PFSK-1 (cell line): ENCODE results near the gene TBC1D8.

ENCODE experiments used
- FOXP2 ChIP-seq: optimal IDR thresholded peaks from 2 replicates; pipeline ENCODE3; 2011; ENCODE audit warnings: borderline replicate concordance, control low read depth, inconsistent platforms; ENCODE audit not compliant: insufficient read depth; ENCODE audit errors: extremely low read length, extremely low read depth
- POLR2AphosphoS5 ChIP-seq: IDR thresholded peaks from 2 replicates; pipeline ENCODE4 v1.6.1; 2012; ENCODE audit warnings: low read depth, mild to moderate bottlenecking, control low read depth, low read length, moderate library complexity
- SIN3A ChIP-seq: IDR thresholded peaks from 2 replicates; pipeline ENCODE4 v1.6.1; 2012; ENCODE audit warnings: mild to moderate bottlenecking, low read length, moderate library complexity, borderline replicate concordance; ENCODE audit not compliant: insufficient read depth
- TAF1 ChIP-seq: IDR thresholded peaks from 2 replicates; pipeline ENCODE4 v1.6.1; 2012; ENCODE audit warnings: low read length, control low read depth, borderline replicate concordance; ENCODE audit not compliant: insufficient read depth
- TF ChIP-seq, protein P1 (sequence below), 2 experiments: IDR thresholded peaks; 2 replicates each; pipeline versions ENCODE4 v1.6.1 to v1.8.0; 2011 to 2012; ENCODE audit warnings: low read depth in 2 of 2, low read length in 2 of 2, control low read depth in 1 of 2, inconsistent platforms in 1 of 2, mild to moderate bottlenecking in 1 of 2, moderate library complexity in 1 of 2; ENCODE audit not compliant: insufficient read depth in 1 of 2

Gene TBC1D8

DNA sequence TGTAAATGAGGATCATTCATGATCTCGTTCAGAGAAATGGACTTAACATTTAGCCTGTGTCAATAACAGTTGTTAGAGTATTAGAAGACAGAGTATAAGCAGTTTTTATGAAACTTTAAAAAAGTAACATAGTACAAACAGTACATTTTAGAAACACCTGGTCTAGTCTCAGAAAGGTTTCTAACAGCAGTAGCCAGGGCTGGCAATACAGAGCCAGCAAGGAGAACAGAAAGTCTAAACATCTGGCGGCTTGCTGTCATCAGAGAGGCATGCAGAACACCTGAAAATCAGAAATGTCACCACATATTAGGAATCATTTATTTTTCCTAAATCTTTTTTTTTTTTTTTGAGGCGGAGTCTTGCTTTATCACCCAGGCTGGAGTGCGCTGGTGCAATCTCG, 99.0 kb downstream of the TBC1D8 start:
- TF ChIP-seq, protein P1, sequence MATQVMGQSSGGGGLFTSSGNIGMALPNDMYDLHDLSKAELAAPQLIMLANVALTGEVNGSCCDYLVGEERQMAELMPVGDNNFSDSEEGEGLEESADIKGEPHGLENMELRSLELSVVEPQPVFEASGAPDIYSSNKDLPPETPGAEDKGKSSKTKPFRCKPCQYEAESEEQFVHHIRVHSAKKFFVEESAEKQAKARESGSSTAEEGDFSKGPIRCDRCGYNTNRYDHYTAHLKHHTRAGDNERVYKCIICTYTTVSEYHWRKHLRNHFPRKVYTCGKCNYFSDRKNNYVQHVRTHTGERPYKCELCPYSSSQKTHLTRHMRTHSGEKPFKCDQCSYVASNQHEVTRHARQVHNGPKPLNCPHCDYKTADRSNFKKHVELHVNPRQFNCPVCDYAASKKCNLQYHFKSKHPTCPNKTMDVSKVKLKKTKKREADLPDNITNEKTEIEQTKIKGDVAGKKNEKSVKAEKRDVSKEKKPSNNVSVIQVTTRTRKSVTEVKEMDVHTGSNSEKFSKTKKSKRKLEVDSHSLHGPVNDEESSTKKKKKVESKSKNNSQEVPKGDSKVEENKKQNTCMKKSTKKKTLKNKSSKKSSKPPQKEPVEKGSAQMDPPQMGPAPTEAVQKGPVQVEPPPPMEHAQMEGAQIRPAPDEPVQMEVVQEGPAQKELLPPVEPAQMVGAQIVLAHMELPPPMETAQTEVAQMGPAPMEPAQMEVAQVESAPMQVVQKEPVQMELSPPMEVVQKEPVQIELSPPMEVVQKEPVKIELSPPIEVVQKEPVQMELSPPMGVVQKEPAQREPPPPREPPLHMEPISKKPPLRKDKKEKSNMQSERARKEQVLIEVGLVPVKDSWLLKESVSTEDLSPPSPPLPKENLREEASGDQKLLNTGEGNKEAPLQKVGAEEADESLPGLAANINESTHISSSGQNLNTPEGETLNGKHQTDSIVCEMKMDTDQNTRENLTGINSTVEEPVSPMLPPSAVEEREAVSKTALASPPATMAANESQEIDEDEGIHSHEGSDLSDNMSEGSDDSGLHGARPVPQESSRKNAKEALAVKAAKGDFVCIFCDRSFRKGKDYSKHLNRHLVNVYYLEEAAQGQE (IDR thresholded peaks at IDR 0.05; ENCODE audit: insufficient read depth in 1 of 2, low read depth in 2 of 2, low read length in 2 of 2): no peak
- TF ChIP-seq FOXP2 (no peak), POLR2AphosphoS5 (no peak), SIN3A (no peak)

DNA sequence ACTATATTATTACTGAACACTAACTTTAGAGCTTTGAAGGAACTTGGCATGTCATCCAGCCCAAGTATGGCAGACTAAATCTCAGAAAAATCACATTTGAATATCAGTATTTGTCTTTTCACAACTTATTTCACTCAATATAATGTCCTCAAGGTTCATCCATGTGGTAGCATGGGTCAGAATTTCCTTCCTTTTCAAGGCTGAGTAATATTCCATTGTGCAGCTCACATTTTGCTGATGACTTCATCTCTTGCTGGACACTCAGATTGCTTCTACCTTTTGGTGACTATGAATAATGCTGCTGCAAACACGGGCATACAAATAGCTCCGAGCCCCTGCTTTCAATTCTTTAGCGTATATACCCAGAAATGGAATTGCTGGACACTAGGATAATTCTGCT, 102.4 kb downstream of the TBC1D8 start:
- TF ChIP-seq, protein P1 (IDR thresholded peaks at IDR 0.05; ENCODE audit: insufficient read depth in 1 of 2, low read depth in 2 of 2, low read length in 2 of 2): no peak
- no peak for TF ChIP-seq POLR2AphosphoS5
- TF ChIP-seq FOXP2: no peak
- no peak for TF ChIP-seq SIN3A
- TF ChIP-seq TAF1: no peak

DNA sequence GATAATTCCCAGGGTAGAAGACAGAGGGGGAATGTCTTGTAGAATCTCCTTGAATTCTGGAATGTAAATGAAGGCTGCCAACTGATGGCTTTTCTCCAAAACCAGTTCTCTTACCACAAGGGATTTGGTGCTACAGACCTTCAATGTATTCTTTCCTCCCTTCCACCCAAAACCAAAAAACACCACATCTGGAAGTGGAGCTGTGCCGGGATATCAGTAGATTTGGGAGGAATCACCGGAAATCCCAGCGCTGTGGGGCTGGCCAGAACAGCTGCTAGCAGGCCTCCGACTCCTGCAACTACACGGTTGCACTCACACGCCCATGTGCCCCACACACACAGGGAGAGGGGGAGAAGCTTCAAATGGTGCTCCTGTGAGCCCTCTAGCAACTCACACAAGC, 103.4 kb downstream of the TBC1D8 start:
- TF ChIP-seq SIN3A: no peak
- TF ChIP-seq, protein P1 (IDR thresholded peaks at IDR 0.05; ENCODE audit: insufficient read depth in 1 of 2, low read depth in 2 of 2, low read length in 2 of 2): no peak
- no peak for TF ChIP-seq FOXP2
- no peak for TF ChIP-seq POLR2AphosphoS5
- TF ChIP-seq TAF1: no peak

DNA sequence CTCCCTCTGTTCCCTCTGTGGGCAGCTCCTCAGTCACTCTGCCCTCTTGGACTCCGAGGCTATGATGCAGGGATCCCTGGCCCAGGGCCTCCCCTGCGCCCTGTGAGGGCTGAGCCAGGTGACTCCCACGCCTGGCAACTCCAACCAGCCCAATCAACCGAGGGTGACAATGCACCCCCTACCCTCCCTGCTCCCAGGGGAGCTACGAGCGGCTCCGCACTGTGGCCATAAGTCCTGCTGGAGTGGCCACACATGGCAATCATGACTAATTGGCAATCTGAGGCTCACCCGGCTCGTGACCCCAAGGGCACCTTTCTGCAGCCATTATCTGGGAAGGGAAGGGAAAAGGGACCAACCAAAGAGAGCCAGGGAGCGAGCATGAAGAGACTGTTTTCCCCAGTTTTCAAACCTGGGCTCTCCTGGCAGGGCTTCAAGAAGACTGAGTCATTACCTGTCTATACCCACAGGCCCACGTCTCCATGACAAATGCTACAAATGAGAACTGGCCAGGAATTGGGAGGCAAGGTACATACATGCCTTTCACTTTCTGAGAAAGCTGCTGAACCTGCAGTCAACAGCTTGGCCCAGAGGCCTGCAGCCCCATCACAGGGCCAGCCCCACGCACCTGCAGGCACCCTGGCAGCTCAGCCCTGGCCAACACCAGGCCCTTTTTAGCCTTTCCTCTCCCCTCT, 104.0 kb downstream of the TBC1D8 start:
- TF ChIP-seq SIN3A (no peak), TAF1 (no peak), POLR2AphosphoS5 (no peak), FOXP2 (no peak)
- TF ChIP-seq, protein P1 (IDR thresholded peaks at IDR 0.05; ENCODE audit: insufficient read depth in 1 of 2, low read depth in 2 of 2, low read length in 2 of 2): no peak

DNA sequence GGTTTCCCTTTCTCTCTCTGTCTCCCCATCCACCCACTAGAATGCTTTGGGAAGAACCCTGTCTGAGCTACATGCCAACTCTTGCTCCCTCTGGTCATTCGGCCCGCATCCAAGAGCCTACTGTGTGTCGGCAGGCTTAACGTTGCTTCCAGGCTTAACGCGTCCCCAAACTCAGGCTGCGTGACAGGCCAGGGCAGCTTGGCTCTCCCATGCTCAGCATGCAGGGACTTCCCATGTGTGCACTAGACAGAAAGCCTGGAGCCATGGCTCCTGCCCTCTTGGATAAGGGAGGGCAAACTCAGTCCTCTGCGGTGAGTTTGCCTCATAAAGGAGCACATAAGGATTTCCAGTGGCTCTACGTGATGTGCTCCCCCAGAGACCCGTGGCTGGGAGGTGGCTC, 105.9 kb downstream of the TBC1D8 start:
- TF ChIP-seq, protein P1 (IDR thresholded peaks at IDR 0.05; ENCODE audit: insufficient read depth in 1 of 2, low read depth in 2 of 2, low read length in 2 of 2): no peak
- TF ChIP-seq POLR2AphosphoS5 (no peak), TAF1 (no peak), SIN3A (no peak), FOXP2 (no peak)
